Neural crest cell (in vitro differentiated cells): Measurements from ENCODE around the gene ACSS2. TPM values are rescaled to one million over a fixed set of nuclear protein-coding genes. Genes with fewer than 3 reads are reported as not detected.

Experiments used
- DNase-seq: peaks from one replicate; pipeline ENCODE4 v3.0.0; 2021; ENCODE audit warnings: low read depth, mixed read lengths, low spot score
- H3K27ac Mint-ChIP-seq: one replicate; pipeline ENCODE4 v1.8.0; 2021; ENCODE audit warnings: mild to moderate bottlenecking, mixed read lengths; ENCODE audit not compliant: unreplicated experiment
- H3K27me3 Mint-ChIP-seq: 2 replicates; pipeline ENCODE4 v1.8.0; 2021; ENCODE audit warnings: low read depth, mild to moderate bottlenecking, mixed read lengths
- H3K36me3 Mint-ChIP-seq: 2 replicates; pipeline ENCODE4 v1.8.0; 2021; ENCODE audit warnings: low read depth, mild to moderate bottlenecking, mixed read lengths
- H3K4me1 Mint-ChIP-seq: 2 replicates; pipeline ENCODE4 v1.8.0; 2021; ENCODE audit warnings: mixed read lengths
- H3K4me3 Mint-ChIP-seq: one replicate; pipeline ENCODE4 v1.8.0; 2021; ENCODE audit warnings: mild to moderate bottlenecking, mixed read lengths
- H3K9me3 Mint-ChIP-seq: 2 replicates; pipeline ENCODE4 v1.8.0; 2021; ENCODE audit warnings: mixed read lengths
- total RNA-seq: library from RNA; stranded (reverse); gene quantifications from 2 replicates; pipeline ENCODE4 v1.2.1, GENCODE V29; 2021
- TF ChIP-seq, protein P1 (sequence below): fragments of 200-600 bp; sonication (generic); conservative IDR thresholded peaks from 2 replicates; pipeline ENCODE4 v1.5.0; 2021; ENCODE audit warnings: antibody characterized with exemption, mild to moderate bottlenecking

Gene ACSS2
- total RNA-seq, 1 donor from 2014 or later: 90.9 TPM

DNA sequence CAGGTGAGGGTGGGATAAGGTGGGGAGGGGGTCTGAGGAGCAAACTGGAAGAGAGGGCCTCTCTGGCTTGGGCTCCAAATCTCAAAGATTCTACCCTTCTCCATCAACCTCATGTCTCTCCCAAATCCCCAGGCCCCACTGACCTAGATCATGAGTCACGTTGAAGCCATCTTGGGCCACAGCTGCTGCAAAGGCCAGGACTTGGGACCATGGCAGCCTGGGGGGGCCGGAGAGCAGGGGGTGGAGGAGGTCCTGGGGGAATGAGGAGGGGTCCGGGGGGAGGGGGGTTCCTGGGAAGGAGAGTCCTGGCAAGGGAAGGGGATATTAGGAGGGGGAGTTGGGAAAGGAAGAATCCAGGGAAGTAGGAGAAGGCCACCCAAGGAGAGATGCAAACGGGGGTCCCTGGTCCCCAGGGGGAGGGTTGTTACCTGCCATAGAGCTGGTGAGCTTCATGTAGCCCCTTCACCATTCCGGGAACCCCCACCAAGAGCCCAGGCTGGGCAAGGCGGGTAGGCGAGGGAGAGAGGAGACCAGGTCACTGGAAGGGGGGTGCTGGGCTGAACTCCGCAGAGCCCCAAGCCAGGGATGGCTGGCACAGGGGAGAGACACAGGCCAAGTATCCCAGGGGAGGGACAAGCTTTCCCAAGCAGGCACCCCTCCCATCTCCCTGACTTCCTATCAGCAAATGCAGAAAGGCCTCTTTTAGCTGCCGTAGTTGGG, 16.4 kb upstream of the ACSS2 start:
- Mint-ChIP-seq H3K27me3 (no peaks in the 10 kb centered on the region), H3K27ac (no peak overlapping the region), H3K4me1 (no peaks in the 10 kb centered on the region), H3K4me3 (no peak overlapping the region), H3K9me3 (no peaks in the 10 kb centered on the region), H3K36me3 (peaks cover 14% of the 10 kb centered on the region)
- no peak for DNase-seq
- TF ChIP-seq, protein P1, sequence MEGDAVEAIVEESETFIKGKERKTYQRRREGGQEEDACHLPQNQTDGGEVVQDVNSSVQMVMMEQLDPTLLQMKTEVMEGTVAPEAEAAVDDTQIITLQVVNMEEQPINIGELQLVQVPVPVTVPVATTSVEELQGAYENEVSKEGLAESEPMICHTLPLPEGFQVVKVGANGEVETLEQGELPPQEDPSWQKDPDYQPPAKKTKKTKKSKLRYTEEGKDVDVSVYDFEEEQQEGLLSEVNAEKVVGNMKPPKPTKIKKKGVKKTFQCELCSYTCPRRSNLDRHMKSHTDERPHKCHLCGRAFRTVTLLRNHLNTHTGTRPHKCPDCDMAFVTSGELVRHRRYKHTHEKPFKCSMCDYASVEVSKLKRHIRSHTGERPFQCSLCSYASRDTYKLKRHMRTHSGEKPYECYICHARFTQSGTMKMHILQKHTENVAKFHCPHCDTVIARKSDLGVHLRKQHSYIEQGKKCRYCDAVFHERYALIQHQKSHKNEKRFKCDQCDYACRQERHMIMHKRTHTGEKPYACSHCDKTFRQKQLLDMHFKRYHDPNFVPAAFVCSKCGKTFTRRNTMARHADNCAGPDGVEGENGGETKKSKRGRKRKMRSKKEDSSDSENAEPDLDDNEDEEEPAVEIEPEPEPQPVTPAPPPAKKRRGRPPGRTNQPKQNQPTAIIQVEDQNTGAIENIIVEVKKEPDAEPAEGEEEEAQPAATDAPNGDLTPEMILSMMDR: no peak

DNA sequence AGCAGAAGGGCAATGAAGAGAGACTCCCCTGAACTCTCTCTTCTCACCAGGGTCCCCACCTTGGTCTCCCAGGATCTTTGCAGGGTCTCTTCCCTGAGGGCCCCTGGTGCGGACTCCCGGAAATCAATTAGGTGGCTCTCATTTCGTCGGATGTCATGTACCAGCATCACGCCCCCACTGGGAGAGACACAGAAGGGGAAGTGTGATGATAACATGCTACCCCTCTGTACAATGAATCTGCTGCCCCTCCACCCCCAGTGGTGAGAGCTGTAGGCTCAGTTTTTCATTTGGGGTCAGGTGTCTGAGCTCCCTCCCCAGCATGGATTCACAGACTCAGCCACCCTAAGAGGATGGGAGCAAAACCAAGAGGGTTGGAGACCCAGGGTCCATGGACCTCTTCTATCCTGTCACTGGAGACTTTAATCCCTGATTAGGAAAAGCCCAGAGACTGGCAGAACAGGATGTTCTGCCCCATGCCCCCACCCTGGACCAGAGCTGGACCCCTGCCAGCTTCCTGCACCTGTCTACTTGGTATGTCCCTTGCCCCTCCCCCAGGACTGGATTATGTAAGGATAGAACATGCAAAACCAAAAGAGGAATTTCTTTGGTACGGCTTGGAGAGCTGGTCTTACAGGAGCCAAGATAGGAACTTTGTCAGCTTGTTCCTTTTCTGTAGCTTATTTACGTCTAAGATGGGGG, 14.9 kb upstream of the ACSS2 start:
- TF ChIP-seq, protein P1: no peak
- Mint-ChIP-seq H3K4me1 (no peaks in the 10 kb centered on the region), H3K9me3 (no peaks in the 10 kb centered on the region), H3K27me3 (no peaks in the 10 kb centered on the region), H3K4me3 (no peak overlapping the region), H3K36me3 (peaks cover 12% of the 10 kb centered on the region), H3K27ac (no peak overlapping the region)
- no peak for DNase-seq

DNA sequence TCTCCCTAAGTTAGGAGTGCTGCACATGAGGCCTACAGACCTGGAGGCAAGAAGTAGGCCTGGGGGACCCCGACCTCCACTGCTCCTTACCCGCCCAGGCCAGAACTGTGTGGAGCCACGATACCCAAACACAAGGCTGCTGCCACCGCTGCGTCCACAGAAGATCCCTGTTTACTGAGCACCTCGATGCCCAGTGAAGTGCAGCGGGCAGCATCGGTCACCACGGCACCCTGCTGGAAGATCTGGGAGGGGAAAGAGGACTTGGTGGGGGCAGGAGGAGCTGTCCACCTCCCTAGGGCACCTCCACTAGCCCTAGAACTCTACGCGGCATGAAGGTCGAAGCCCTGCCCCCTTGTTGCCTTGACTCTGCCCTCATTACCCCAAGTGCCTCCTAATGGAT, 13.7 kb upstream of the ACSS2 start:
- no peaks in the 10 kb centered on the region for H3K4me1 Mint-ChIP-seq
- H3K27me3 Mint-ChIP-seq: no peaks in the 10 kb centered on the region
- H3K27ac Mint-ChIP-seq: peak overlapping the region; percentile 8
- no peak for DNase-seq
- H3K9me3 Mint-ChIP-seq: no peaks in the 10 kb centered on the region
- TF ChIP-seq, protein P1: no peak
- H3K36me3 Mint-ChIP-seq: peaks cover 12% of the 10 kb centered on the region
- H3K4me3 Mint-ChIP-seq: no peak overlapping the region

DNA sequence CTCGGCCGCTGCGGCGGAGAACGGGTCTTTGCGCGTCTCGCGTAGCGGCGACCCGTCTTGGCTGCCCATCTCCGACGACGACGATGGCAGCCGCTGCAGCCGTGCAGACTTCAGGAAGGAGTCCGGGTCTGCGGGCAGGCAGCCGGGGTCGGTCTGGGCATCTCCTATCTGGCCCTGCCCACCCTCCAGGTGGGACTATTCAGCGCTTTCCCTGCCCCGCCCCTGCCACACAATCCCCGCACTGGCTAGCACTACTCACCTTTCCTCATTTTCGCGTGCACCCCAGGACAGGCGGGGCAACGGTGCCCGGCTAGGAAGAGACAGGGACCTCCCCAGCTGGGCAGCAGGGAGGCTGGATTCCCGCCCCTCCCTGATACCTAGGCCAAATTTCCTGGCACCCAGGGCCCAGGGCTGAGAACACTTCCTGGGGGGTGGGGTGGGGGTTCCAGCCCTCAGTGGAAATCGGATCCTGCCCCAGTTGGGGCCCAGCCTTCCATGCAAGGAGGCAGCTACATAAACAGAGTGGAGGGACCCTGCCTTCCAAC, 12.9 kb upstream of the ACSS2 start:
- Mint-ChIP-seq H3K36me3 (peaks cover 9% of the 10 kb centered on the region), H3K4me3 (no peak overlapping the region)
- no peak for DNase-seq

DNA sequence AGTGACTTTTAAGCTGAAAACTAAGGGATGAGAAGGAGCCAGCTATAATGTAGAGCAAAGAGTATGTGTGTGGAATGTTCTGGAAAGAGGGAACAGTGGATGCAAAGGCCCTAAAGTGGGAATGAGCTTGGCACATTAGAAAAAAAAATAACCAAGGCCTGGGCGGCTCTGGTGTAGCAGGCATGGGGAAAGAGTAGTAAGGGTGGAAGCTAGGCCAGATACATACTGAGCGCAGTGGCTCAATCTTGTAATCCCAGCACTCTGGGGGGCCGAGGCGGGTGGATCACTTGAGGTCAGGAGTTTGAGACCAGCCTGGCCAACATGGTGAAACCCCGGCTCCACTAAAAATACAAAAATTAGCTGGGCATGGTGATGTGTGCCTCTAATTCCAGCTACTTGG, 12.2 kb upstream of the ACSS2 start:
- Mint-ChIP-seq H3K27ac (no peak overlapping the region), H3K4me1 (no peaks in the 10 kb centered on the region), H3K27me3 (no peaks in the 10 kb centered on the region), H3K9me3 (no peaks in the 10 kb centered on the region), H3K36me3 (peaks cover 6% of the 10 kb centered on the region), H3K4me3 (no peak overlapping the region)
- no peak for DNase-seq
- TF ChIP-seq, protein P1: no peak

More for the DNA sequence above, 12.9 kb upstream of the ACSS2 start:
- Mint-ChIP-seq H3K27me3 (no peaks in the 10 kb centered on the region), H3K9me3 (no peaks in the 10 kb centered on the region), H3K27ac (no peak overlapping the region), H3K4me1 (no peaks in the 10 kb centered on the region)
- TF ChIP-seq, protein P1: no peak
